ENCODE data around the gene PAX7.

Gene PAX7

GRCh38 chr1:18618546-18619466 lies 11.8 kb upstream of the PAX7 start:
- DNase-seq (ENCODE audit: low read depth in 2 of 2), result no peak

- DNase-seq (ENCODE audit: low read depth in 2 of 2), result no peak
These were observed 11.2 kb upstream of the PAX7 start for GRCh38 chr1:18619467-18619835.

GRCh38 chr1:18628511-18628910 lies 2.1 kb upstream of the PAX7 start:
- DNase-seq (ENCODE audit: low read depth in 2 of 2), result no peak

GRCh38 chr1:18629659-18630510 lies 761 bp upstream of the PAX7 start:
- no peak for DNase-seq (ENCODE audit: low read depth in 2 of 2)

GRCh38 chr1:18631496-18632217 lies 1.0 kb downstream of the PAX7 start:
- DNase-seq (ENCODE audit: low read depth in 2 of 2), result no peak

- DNase-seq (ENCODE audit: low read depth in 2 of 2), result no peak
These were observed 1.6 kb downstream of the PAX7 start for GRCh38 chr1:18632218-18632588.

GRCh38 chr1:18632783-18633421 lies 2.3 kb downstream of the PAX7 start:
- DNase-seq (ENCODE audit: low read depth in 2 of 2), result no peak

- no peak for DNase-seq (ENCODE audit: low read depth in 2 of 2)
These were observed 2.9 kb downstream of the PAX7 start for GRCh38 chr1:18633422-18634155.

- DNase-seq (ENCODE audit: low read depth in 2 of 2), result no peak
These were observed 3.6 kb downstream of the PAX7 start for GRCh38 chr1:18634276-18634675.

GRCh38 chr1:18635070-18635577 lies 4.5 kb downstream of the PAX7 start:
- no peak for DNase-seq (ENCODE audit: low read depth in 2 of 2)

- DNase-seq (ENCODE audit: low read depth in 2 of 2), result no peak
These were observed 5.4 kb downstream of the PAX7 start for GRCh38 chr1:18635891-18636595.

- DNase-seq (ENCODE audit: low read depth in 2 of 2), result no peak
These were observed 6.2 kb downstream of the PAX7 start for GRCh38 chr1:18636596-18637508.

- no peak for DNase-seq (ENCODE audit: low read depth in 2 of 2)
These were observed 6.9 kb downstream of the PAX7 start for GRCh38 chr1:18637511-18637960.

- DNase-seq (ENCODE audit: low read depth in 2 of 2), result no peak
These were observed 7.6 kb downstream of the PAX7 start for GRCh38 chr1:18637962-18638834.

- DNase-seq (ENCODE audit: low read depth in 2 of 2), result no peak
These were observed 8.3 kb downstream of the PAX7 start for GRCh38 chr1:18638835-18639364.

GRCh38 chr1:18639368-18640055 lies 8.9 kb downstream of the PAX7 start:
- DNase-seq (ENCODE audit: low read depth in 2 of 2), result no peak
